ENCODE results near the gene RAB23.

- TF ChIP-seq CTCF (IDR thresholded peaks at IDR 0.05), result no peak
- no peak for TF ChIP-seq EZH2 (IDR thresholded peaks at IDR 0.05; ENCODE audit: borderline replicate concordance, insufficient read depth, low read depth, low read length, poor library complexity, severe bottlenecking)
These were observed 59.6 kb downstream of the RAB23 start for GRCh38 chr6:57162516-57162915.
